Activated B cell treated with CpG ODN at 0.5 μM for 24 hours (primary cell): ENCODE results near the gene TBC1D9. TPM values are rescaled to one million over a fixed set of nuclear protein-coding genes. Genes with fewer than 3 reads are reported as not detected.

Experiments used
- ATAC-seq: fragments of 200-7000 bp; cut with Tn5 transposase; one replicate; pipeline ENCODE4 v1.10.0; 2021; ENCODE audit warnings: low read depth, mild to moderate bottlenecking, moderate library complexity
- CTCF ChIA-PET: fragments of 350-600 bp; sonication (Branson Sonifier 250); formaldehyde crosslinking; loops from one replicate; lab custom pipeline; 2021; ENCODE audit warnings: antibody characterized with exemption; lab: Charles Lee
- POLR2A ChIA-PET: fragments of 350-600 bp; sonication (Branson Sonifier 250); formaldehyde crosslinking; loops from one replicate; lab custom pipeline; 2021; ENCODE audit warnings: antibody characterized with exemption; lab: Charles Lee
- DNase-seq: peaks from one replicate; pipeline ENCODE4 v3.0.0; 2022
- H3K27ac Mint-ChIP-seq: one replicate; pipeline ENCODE4 v1.8.0; 2020; ENCODE audit warnings: mixed read lengths
- H3K27me3 Mint-ChIP-seq: one replicate; pipeline ENCODE4 v1.8.0; 2021; ENCODE audit warnings: mixed read lengths
- H3K36me3 Mint-ChIP-seq: one replicate; pipeline ENCODE4 v1.8.0; 2021; ENCODE audit warnings: low read depth, mixed read lengths
- H3K4me1 Mint-ChIP-seq: one replicate; pipeline ENCODE4 v1.8.0; 2021; ENCODE audit warnings: mixed read lengths
- H3K4me3 Mint-ChIP-seq: one replicate; pipeline ENCODE4 v1.8.0; 2020; ENCODE audit warnings: mild to moderate bottlenecking, mixed read lengths
- H3K9me3 Mint-ChIP-seq: one replicate; pipeline ENCODE4 v1.8.0; 2020; ENCODE audit warnings: mixed read lengths
- intact Hi-C: fragments of 100-400 bp; cut with micrococcal nuclease; formaldehyde crosslinking; loops from one replicate; pipeline ENCODE4 v1.15.1; 2024
- total RNA-seq: library from RNA; stranded (reverse); gene quantifications from 2 replicates; pipeline ENCODE4 v1.2.3, GENCODE V29; 2022
- TF ChIP-seq, protein P1 (sequence below): fragments of 200-600 bp; IDR thresholded peaks from one replicate; pipeline ENCODE4 v1.8.0; 2022; ENCODE audit warnings: antibody characterized with exemption, mild to moderate bottlenecking

TBC1D9 gene
- total RNA-seq, 1 donor from 2014 or later: 46.0 TPM

DNA sequence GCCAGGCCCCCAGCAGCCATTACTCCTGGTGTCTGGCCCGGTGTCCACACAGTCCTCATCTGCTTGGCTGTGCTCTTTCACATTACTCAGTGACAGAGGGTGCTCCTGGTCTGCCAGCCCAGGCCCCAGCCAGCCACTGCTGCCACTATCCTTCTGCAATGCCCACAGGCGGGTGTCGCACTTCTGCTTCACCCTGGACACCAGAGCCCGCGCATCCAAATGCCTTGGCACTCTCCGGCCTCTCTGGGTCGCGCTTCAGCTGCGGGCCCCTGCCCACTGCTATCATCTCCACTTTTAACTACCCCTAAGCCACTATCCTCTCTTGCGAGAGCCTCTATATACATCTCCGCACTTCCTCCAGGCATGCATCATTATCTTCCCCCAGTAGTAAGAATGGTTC is 111.0 kb downstream of the TBC1D9 start:
- TF ChIP-seq, protein P1, sequence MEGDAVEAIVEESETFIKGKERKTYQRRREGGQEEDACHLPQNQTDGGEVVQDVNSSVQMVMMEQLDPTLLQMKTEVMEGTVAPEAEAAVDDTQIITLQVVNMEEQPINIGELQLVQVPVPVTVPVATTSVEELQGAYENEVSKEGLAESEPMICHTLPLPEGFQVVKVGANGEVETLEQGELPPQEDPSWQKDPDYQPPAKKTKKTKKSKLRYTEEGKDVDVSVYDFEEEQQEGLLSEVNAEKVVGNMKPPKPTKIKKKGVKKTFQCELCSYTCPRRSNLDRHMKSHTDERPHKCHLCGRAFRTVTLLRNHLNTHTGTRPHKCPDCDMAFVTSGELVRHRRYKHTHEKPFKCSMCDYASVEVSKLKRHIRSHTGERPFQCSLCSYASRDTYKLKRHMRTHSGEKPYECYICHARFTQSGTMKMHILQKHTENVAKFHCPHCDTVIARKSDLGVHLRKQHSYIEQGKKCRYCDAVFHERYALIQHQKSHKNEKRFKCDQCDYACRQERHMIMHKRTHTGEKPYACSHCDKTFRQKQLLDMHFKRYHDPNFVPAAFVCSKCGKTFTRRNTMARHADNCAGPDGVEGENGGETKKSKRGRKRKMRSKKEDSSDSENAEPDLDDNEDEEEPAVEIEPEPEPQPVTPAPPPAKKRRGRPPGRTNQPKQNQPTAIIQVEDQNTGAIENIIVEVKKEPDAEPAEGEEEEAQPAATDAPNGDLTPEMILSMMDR: no peak
- H3K9me3 Mint-ChIP-seq: no peaks in the 10 kb centered on the region
- POLR2A ChIA-PET: no interaction called here
- peaks cover 88% of the 10 kb centered on the region for H3K36me3 Mint-ChIP-seq
- H3K4me1 Mint-ChIP-seq: no peaks in the 10 kb centered on the region
- H3K27ac Mint-ChIP-seq: no peak overlapping the region
- DNase-seq (no peak), ATAC-seq (no peak)
- H3K27me3 Mint-ChIP-seq: no peaks in the 10 kb centered on the region
- H3K4me3 Mint-ChIP-seq: no peak overlapping the region
- CTCF ChIA-PET: no interaction called here
- intact Hi-C loops: no loop called here

DNA sequence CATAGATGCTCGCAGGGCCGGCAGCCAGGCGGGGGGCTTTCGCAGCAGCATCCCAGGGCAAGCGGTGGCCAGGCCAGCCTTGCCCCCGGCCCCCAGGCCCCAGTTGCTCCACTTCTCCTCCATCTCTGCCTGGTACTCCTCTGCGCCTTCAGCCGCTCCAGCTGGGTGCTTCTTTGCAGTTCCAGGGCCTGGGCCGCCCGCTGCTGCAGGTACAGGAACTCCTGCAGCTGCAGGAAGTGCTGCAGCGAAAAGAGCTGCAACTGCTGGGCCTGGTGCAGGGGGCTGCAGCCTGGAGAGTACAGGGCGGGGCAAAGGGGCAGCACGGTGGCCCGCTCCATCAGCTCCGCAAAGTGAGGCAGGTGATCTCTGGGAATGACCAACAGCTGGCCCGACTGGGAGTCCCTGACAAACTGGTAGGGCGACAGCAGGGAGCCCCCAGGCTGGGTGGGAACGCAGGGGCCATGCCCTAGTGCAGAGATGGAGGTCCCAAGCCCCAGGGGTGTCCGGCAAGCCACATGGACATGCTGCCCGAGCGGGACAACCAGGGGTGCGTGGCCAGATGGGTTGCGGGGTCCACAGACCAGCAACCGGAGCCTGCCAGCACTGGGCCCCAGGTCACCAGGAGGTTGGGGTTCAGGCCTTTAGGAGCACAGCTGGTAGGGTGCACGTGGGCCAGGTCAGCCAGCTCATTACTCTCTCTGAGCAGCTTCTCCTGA is 111.6 kb downstream of the TBC1D9 start:
- intact Hi-C loops: no loop called here
- Mint-ChIP-seq H3K4me1 (no peaks in the 10 kb centered on the region), H3K27ac (no peak overlapping the region), H3K9me3 (no peaks in the 10 kb centered on the region), H3K27me3 (no peaks in the 10 kb centered on the region), H3K4me3 (no peak overlapping the region), H3K36me3 (peaks cover 89% of the 10 kb centered on the region)
- TF ChIP-seq, protein P1: no peak
- ATAC-seq (no peak), DNase-seq (no peak)
- ChIA-PET CTCF (no interaction called here), POLR2A (no interaction called here)

DNA sequence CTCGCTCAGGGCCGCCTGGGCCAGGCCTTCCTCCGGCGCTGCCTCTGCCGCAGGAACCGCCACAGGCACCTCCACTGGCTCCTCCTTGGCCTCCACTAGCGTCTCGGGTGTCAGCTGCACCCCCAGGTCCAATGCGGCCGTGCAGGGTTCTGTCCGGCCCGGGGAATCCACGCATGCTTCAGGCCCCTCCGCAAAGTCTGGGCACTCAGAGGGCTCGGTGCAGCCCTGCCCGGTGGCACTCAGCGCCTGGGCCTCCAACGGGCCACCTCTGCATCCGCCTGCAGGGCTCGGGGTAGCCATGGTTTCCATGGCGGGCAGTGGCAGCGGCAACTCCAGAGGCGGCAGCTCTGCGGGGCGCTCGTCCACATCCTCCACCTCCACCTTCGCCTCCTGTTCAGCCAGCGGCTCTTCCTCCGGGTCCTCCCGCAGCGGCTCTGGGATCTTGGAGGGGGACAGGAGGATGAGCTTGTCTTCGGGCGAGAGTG is 112.6 kb downstream of the TBC1D9 start:
- ChIA-PET CTCF (no interaction called here), POLR2A (no interaction called here)
- no peak overlapping the region for H3K4me3 Mint-ChIP-seq
- no peaks in the 10 kb centered on the region for H3K9me3 Mint-ChIP-seq
- TF ChIP-seq, protein P1: no peak
- ATAC-seq (no peak), DNase-seq (no peak)
- intact Hi-C loops: no loop called here
- peaks cover 88% of the 10 kb centered on the region for H3K36me3 Mint-ChIP-seq
- no peaks in the 10 kb centered on the region for H3K4me1 Mint-ChIP-seq
- H3K27ac Mint-ChIP-seq: no peak overlapping the region
- no peaks in the 10 kb centered on the region for H3K27me3 Mint-ChIP-seq

DNA sequence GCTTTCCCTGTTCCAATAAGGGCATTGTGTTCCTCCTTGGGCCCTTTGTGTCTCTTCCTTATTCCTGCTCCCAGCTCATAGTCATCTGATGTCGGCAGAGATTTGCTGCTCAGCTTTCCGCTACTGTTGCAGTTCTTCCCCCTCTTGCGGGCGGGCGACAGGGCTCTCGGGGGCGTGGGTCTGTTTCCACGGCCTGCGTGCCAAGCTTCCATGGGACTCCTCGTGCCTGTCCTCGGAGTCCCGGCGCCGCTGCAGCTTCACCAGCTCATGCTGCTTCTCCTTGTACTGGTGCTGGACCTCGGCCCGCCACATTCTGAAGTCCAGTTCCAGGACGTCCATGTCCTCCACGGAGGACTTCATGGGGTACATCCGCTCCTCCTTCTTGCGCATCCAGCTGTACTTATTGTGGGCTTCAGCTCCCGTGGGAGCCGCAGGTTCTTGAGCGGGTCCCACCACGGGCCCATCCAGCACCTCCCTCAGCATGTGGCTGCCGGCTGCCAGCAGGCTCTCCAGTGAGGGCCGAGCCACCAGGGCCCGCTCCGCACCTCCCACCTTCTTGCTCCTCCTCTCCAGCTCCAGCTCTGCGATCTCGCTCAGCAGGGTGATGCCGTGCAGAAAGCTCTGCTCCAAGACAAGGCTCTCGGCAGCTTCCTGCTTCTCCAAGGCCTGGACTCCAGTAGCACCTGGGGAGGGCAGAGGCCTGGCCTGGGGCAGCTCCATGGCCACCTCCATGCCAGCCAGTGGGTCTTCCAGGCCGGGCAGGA is 113.3 kb downstream of the TBC1D9 start:
- Mint-ChIP-seq H3K36me3 (peaks cover 85% of the 10 kb centered on the region), H3K4me3 (no peak overlapping the region), H3K27ac (no peak overlapping the region), H3K27me3 (no peaks in the 10 kb centered on the region), H3K4me1 (peaks cover 2% of the 10 kb centered on the region), H3K9me3 (no peaks in the 10 kb centered on the region)
- DNase-seq (no peak), ATAC-seq (no peak)
- POLR2A ChIA-PET: no interaction called here
- TF ChIP-seq, protein P1: no peak
- CTCF ChIA-PET: no interaction called here
- intact Hi-C loops: no loop called here

DNA sequence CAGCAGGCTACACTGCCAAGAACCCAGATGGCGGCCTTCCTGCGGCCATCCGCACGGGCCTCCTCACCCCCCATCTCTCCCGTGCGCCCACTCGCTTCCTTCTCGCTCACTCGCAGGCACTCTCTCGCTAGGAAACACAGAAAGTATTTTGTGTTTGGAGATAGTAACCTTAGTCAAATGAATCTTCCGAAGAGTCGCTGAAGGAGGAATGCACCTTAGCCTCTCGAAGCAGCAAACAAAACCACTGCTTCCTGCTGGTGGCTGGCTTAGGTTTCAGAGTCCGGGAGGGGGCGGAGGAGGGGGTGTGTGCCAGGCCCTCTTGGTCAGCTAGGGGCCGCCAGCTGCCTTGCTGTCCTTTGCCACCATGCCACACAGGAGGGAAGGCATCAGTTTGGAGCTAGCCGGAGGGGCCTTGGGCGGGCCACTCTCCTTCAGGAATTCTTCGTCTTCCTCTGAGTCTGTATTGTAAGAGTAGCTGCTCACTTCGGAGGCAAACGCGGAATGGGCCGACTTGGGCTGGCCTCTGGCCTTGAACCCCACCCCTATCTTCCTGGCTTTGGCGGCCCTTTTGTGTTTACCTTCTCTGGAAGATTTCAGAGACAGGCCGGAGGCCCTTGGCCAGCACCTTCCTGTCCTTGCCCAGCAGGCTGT is 114.3 kb downstream of the TBC1D9 start:
- ATAC-seq: no peak
- H3K9me3 Mint-ChIP-seq: no peaks in the 10 kb centered on the region
- H3K4me3 Mint-ChIP-seq: no peak overlapping the region
- TF ChIP-seq, protein P1: no peak
- H3K27me3 Mint-ChIP-seq: no peaks in the 10 kb centered on the region
- H3K27ac Mint-ChIP-seq: peak overlapping the region; percentile 14
- CTCF ChIA-PET: interaction anchor here (1.4 kb wide), 1 partner anchor 209 kb away, joined by 3 read pairs; no protein-coding TSS in a partner anchor
- POLR2A ChIA-PET: no interaction called here
- H3K36me3 Mint-ChIP-seq: peaks cover 84% of the 10 kb centered on the region
- peaks cover 3% of the 10 kb centered on the region for H3K4me1 Mint-ChIP-seq
- intact Hi-C loops: no loop called here
- no peak for DNase-seq
